Measurements from ENCODE around the gene GPANK1.

- TF ChIP-seq DNMT1 (IDR thresholded peaks at IDR 0.05), result no peak
- no peak for TF ChIP-seq PATZ1 (CRISPR knock-in tag; IDR thresholded peaks at IDR 0.05; ENCODE audit: borderline replicate concordance)
- TF ChIP-seq MAX (CRISPR knock-in tag; IDR thresholded peaks at IDR 0.05), result no peak
- TF ChIP-seq PCBP1 (IDR thresholded peaks at IDR 0.05; ENCODE audit: low read depth, low read length, poor library complexity, severe bottlenecking), result no peak
- 0 out of 2 replicates have a peak, but pooled peaks have one; percentile 0 for TF ChIP-seq BHLHE40 (IDR thresholded peaks at IDR 0.05; ENCODE audit: low read length)
Measured at GRCh38 chr6:31691078-31691463, 26.3 kb upstream of the GPANK1 start.
